HT-29 (cell line): ENCODE measurements around the gene P2RY14. TPM values are rescaled to one million over a fixed set of nuclear protein-coding genes. Genes with fewer than 3 reads are reported as not detected.

ENCODE experiments used
- DNase-seq: peaks from one replicate; pipeline ENCODE4 v3.0.0-alpha.2; 2015; ENCODE audit warnings: low spot score
- total RNA-seq: library from RNA; depleted of rRNA; stranded (reverse); fragments of >200 nt; shearing (Covaris generic); gene quantifications from 2 replicates; pipeline ENCODE4 v1.2.3, GENCODE V29; 2014

Gene P2RY14
- total RNA-seq, 1 experiment from 2014 or later = not detected

DNA sequence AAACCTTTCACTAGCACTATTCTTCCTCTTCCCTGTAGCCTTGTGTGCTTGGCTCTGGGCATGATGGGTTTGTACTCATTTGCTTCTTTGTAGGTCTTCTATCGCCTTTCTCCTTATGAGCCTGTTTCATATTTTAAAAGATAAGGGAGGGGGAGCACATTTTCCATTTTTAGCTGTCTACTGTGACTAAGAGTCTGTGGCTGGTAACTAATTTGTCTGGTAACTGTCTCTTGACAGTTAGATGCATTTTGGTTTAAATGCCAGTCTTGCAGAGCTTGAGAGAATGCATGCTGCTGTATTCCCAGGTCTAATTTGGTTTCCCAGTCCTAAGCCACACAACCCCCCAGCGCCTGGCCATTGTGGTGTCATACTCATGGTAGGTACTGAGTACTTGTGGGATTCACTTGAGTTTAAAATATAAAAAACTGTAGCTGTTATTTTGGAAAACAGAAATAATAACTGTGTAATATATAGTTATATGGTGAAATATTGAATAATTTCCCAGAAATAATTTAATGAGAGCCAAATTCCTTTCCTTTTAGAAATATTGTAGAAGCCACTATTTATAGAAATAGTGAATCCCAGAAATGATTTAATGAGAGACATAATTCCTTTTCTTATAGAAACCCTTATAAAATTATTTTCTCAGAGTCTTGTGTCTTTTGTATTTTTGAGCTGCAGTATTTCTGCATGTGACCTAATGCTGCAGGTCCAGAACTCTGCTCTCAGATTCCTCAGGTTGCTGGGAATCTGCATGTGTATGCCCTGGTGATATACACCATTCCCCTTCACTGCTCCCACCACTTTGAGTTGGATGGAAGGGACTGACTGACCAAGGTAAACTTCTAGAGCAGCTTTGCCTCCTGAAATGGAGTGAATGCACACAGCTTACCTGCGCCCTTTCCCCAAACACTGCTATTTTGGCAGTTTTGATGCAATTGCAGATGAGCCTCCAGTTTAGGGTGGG lies 61.4 kb downstream of the P2RY14 start:
- DNase-seq = no peak

- DNase-seq = no peak
Measured at GRCh38 chr3:151214459-151214858, 63.9 kb downstream of the P2RY14 start.

DNA sequence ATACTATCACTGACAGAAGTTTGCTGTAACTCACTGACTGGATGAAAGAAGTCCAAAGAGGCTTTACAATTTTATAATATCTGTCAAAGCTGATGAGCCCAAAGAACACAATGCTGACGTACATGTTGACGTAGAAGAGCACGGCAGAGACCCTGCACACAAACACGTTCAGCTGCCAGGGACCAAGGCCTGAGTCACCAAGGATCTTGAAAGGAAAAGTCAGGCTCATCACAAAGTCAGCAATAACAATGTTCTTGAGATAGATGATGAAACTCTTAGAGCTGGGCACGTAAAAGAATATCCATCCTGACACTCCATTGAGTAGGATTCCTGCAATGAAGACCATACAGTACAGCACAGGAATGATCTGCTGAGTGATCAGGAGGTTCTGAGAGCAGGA lies 64.5 kb downstream of the P2RY14 start:
- no peak for DNase-seq

- DNase-seq = no peak
Measured at GRCh38 chr3:151213151-151213550, 65.2 kb downstream of the P2RY14 start.

GRCh38 chr3:151210676-151211381 lies 67.5 kb downstream of the P2RY14 start:
- peak; percentile 17 for DNase-seq

DNA sequence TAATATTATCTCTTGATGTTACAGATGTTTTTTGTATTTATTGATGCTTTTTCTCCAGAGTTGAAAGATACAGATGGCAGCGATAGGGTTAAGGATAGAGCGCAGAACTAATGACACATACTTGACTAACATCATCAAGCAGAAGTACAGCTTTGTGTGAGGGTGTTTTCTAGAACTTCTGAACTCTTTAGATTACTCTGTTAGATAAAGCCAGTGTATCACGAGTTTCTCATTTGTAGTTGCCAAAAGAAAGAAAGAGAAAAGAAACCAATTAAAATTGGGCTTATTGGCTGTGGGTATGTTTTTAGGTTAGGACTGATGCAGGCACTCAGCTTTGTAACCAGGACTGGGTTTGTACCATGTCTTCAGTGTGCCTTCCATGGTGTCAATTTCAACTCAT lies 68.7 kb downstream of the P2RY14 start:
- DNase-seq = no peak

DNA sequence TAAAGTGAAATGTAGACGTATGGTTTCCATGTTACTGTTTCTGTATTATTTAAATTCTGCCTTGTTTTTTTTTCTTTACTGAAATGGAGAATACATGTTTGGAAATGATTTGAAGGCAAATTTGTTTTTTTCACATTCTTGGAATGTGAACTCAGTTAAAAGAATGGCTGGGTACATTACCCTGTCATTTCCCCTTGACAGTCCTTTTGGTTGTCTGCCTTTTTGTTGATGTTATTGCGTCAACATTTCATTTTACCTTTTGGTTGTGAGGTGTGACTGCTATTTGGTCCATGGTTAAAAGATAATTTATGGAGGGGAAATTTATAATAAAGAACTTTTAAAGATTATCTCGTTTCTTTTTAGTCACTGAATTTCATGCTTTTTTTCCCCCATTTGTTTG lies 72.1 kb downstream of the P2RY14 start:
- no peak for DNase-seq

DNA sequence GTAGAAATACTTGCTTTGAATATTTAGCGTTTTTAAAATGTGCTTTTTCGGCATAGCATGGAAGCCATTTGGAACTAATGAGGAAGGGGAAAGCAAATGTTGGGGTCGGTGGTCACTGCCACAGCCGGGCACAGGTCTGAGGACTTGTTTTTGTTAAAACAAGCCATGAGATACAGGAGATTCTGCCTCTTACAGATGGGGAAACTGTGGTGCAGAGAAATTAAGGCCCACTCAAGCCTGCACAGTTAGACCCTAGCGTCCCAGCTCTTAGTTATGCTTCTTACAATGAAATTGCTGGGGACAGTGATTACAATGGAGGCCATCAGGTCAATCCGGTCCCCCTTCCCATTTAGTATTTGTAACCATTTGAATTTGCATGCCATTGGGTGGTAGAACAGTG lies 72.9 kb downstream of the P2RY14 start:
- no peak for DNase-seq

- DNase-seq = no peak
Measured at GRCh38 chr3:151204530-151205402, 73.6 kb downstream of the P2RY14 start.

- no peak for DNase-seq
Measured at GRCh38 chr3:151203051-151203420, 75.3 kb downstream of the P2RY14 start, which contains the start of gene GPR171. Gene GPR171, minus strand, starts transcription at chr3:151203216. Its CDS starts 3,830 bp downstream, at chr3:151199386.

GRCh38 chr3:151201051-151201730 lies 77.2 kb downstream of the P2RY14 start:
- DNase-seq = no peak

GRCh38 chr3:151200586-151200985 lies 77.8 kb downstream of the P2RY14 start:
- no peak for DNase-seq

GRCh38 chr3:151199554-151200438 lies 78.5 kb downstream of the P2RY14 start:
- no peak for DNase-seq

DNA sequence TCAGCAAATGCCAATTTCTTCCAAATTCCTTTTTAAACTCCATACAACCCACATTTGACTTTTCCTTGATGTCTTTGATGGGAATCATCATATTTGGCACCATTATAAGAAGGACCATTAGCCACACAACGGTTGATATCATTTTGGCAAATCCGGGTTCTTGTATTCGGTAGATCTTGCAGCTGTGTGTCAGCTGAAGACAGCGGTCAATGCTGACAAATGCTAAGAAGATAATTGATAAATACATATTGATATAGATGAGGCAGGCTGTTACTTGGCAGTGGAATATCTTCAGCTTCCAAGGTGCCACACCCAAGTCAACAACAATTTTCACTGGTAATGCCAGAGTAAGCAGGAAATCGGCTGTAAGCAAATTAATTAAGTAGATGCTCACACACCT lies 79.5 kb downstream of the P2RY14 start:
- DNase-seq = no peak

DNA sequence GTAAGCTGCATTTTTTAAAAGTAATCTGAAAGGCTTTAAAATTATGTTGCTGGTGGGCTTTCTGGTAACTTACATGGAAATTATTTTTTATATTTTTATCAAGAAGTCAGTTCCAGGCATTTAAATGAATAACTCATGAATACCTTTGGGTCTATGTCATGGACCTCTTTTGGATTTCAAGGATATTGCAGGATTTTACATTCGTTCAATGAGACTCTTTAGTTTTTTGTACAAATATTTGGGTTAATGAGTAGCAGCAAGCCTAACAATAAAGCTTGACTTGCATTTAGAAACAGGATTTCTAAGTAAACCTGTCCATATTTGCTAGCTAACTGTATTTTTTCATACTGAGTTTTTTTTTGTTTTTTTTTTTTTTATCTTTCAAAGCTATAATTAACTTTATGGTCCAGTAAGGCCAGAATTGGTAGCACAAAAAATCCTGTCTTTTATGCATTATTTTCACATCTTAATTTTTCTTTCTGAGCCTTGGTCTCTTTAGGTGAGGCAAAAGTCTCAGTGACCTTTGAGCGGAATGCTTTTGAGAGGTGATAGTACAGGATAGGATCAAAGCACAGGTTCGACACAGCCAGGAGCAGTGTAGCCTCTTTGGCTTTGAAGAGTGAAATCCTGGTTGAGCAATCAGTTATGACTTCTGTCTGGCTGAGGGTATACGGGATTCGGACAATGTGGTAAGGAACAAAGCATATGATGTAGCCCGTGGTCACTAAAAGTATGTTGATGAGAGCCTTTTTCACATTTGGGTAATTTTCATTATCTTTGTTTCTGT lies 80.2 kb downstream of the P2RY14 start:
- DNase-seq = no peak

- DNase-seq = no peak
Measured at GRCh38 chr3:151197228-151197627, 81.1 kb downstream of the P2RY14 start.

- no peak for DNase-seq
Measured at GRCh38 chr3:151196434-151196833, 81.9 kb downstream of the P2RY14 start.

DNA sequence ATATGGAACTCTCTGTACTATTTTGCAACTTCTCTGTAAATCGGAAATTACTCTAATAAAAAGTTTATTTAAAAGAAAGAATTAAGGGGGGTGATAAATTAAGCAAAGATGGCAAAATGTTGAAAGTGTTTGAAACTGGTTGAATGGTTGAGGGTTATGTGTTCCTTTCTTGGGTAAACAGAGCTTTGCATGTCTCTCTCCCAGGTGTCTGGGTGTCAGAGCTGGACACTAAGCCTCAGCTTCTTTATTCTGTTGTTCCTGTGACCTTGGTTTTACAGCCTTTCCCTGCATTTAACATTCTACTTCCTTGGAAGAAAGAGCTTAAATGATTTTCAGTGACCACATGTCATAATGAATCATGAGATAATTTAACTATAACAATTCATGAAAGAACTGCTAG lies 82.5 kb downstream of the P2RY14 start:
- no peak for DNase-seq

DNA sequence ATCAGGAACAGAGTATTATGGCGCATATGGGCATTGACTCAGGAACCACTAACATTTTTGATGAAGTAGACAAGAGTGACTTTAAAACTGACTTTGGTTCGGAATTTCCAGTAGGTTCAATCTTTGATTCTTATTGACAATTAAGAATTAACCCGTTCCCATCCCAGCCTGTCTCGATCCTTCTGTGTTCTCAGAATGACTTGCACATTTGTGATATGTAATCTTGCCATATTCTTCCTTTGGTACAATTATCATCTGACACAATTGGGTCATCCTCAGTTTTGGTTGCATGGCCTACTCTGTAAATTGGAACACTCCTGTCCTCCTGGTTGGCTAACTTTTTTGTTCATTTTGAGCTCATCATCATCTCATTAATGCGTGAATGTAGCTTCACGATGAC lies 85.8 kb downstream of the P2RY14 start:
- no peak for DNase-seq
